ENCODE data around the gene CNTFR.

CNTFR gene

GRCh38 chr9:34588671-34589635 is 571 bp downstream of the CNTFR start:
- no peak for DNase-seq

DNA sequence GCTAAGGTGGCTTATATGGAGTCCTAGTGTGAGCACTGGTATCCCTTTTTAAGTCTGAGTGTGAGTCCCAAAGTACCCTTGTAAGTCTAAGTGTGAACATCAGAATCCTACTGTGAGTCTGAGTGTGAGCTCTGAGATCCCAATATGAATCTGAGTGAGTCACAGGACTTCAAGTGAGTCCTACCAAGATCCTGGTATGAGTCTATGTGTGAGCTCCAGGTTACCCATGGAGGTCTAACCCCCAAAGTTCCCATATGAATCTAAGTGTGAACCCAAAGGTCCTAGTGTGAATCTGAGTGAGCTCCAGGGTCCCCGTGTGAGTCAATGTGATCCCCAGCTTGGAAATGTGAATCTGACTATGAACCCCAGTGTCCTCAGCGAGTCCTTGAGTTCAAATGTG is 2.3 kb downstream of the CNTFR start:
- DNase-seq = no peak

GRCh38 chr9:34585946-34586669 is 3.4 kb downstream of the CNTFR start:
- no peak for DNase-seq

DNA sequence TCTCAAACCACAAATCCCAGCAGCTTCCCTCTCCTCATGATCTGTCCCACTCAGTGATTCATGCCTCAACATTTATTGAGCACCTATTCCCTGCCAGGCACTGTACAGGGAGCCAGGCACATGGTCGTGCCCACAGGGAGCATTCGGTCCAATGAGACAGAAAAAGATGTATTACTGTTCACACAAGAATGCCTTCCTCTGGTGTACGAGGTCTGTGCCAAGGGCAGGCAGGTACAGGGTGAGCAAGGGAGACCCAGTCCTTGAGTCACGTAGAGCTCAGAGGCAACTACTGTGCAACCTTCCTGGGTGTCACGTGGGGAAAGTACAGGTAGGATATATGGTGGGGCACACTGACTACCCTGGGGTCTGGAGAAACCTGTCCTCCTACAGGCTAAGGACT is 4.6 kb downstream of the CNTFR start:
- no peak for DNase-seq

GRCh38 chr9:34582787-34583186 is 6.7 kb downstream of the CNTFR start:
- DNase-seq = no peak

- DNase-seq = no peak
Measured at GRCh38 chr9:34581318-34581717, 8.2 kb downstream of the CNTFR start.

DNA sequence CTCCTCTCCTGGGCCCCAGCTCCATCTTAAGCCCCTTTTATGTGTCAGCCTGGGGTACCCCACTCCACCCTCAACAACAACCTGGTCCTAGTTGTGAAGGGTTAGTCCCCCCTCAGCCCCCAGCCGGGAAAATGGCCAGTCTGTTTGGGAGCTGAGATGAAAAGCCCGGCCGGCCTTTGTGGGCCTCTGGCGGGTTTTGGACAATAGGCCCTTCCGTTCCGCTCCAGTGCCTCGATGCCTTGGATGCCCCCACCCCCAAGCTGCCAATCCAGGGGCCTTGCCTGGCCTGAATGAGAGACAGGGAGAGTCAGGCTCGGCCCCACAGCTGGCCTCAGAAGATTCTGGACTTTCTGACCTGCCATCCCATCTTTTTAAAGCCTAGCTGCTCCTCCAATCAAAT is 9.2 kb downstream of the CNTFR start:
- DNase-seq = no peak

GRCh38 chr9:34579808-34580163 is 9.7 kb downstream of the CNTFR start:
- DNase-seq = no peak

GRCh38 chr9:34579104-34579807 is 10.3 kb downstream of the CNTFR start:
- no peak for DNase-seq

DNA sequence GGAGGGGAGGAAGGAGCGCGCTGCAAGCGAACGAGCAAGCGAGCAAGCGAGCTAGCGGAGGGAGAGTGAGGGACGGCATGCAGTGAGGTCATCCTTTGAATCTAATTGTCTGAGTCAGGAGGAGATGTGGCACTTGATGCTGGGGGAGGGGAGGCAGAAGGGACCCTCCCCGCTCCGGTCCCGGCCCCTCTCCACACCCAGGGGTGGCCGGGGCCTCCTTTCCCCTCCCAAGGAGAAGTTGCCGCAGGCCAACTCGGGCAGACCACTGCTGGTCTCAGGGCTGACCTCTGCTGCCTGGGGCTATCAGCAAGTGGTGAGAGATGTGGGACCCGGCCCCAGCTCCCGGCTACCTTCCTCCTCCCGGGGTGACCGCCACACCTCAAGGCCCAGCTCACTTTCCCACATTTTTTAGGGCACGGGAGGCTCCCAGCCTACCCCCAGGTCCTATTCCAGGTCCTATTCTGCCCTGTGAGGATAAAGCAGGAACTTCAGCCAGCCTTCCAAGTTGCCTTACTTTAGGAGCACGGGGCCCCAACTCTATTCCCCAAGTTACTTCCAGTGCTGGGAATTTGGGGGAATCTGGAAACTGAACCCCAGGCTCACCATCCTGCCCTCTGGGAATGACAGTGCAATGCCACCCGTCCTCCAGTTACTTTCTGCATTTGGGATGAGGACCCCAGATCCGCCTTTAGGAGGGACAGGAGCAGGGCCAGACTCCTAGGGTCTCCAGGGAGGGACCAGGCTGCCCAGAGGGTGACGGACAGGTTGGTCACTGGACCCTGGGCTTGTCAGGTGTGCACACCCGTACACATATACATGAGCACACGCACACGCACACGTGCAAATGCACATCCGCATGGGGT is 11.1 kb downstream of the CNTFR start:
- DNase-seq = no peak

GRCh38 chr9:34577400-34578240 is 11.9 kb downstream of the CNTFR start:
- DNase-seq = no peak

DNA sequence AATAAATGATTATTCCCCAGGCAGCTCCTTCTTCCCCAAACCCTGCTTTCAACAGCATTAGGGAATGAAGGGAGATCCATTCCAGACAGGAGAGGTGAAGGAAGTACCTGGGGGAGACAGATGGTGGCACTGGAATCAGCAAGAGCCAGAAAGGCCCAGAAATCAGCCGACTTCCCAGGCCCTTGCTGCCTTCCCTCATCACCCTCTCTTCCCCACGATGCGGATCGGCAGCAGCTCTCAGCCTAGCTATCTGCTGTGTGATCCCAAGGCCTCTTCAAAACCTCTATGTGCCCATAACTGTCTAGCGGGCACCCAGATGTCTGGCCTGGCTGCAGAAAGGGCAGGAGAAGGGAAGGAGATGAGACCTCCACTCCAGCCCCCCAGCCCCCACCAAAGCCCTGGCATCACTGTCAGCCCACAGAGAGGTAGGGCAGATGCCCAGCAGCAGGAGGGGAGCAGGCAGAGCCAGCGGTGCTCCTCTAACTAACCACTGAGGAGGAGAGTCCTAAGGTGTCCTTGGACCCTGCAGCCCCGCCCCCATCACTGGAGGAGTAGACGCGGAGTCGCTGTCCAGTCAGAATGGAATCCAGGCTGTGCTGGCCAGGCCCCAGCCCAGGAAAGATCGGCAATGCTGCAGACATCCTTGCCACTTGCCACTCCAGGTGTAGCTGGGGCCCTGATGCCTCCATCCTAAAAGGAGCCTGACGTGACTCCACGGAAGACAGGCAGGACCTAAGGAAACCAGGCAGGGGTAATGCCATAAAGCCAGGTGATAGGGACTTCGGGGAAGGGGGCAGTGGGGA is 12.7 kb downstream of the CNTFR start:
- DNase-seq = no peak

DNA sequence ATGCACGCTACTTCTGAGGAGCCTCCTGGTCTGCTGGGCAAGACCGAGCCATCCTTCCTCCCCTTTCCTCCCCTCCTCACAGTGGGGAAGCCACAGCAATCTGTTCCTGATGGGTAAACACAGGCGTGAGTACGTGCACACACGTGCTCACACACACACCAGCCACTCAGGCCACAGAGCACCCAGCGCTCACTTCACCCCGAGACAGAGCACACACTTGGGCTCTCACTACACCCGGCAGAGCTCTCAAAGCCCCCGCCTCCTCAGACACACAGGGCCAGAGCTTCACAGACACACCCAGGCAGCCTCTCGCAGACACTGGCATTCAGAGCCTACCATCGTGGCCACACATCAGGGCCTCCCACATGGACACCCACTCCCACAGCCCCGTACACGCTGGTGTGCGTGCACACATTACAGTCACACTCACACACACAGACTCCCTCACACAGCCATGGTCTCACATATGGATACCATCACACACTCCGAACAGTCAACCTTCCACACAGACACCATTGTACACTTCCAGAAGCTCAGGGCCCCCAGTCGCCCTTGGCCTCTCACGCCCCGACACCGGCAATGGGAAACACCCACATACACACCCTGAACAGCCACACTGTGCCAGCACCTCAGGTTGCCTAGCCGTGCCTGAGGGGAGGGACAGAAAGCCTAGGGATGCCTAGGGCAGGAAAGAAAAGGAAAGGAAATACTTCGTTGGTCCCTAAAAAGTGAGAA is 13.5 kb downstream of the CNTFR start:
- no peak for DNase-seq

DNA sequence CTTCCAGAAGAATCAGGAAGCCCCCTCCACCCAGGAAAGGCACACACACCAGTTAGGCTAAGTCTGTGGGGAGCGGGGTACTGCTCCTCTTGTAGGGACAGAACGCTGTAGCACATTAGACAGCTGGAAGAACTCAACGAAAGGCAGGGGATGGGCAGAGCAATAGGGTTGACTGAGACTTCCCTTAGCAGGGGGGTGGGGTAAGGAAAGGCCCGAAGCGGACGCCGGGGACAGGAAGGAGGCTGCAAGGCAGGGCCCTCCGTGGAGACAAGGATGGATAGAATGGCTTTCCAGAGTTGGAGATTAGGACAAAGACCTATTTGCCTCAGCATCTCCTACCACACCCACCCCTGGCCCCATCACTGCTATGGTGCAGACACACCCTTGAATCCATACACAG is 14.3 kb downstream of the CNTFR start:
- no peak for DNase-seq

DNA sequence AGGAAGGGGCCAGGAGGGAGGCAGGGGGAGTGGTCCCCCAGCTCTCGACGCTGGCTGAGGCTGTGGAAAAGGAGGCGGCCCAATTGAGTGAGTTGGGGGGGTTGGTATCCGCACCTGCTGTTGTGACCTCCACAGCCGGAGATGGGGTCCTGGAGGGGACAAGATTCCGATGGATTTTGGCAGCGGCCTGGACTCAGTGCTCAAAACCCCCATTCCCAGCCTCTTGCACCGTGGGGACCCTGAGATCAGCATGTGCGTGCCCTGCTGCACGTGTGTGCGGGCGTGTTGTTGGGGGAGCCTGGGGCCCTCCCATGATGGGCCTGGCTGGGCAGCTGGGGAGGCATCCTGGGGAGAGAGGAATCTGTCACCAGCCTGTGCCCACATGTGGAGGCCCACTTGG is 15.0 kb downstream of the CNTFR start:
- no peak for DNase-seq

GRCh38 chr9:34573599-34574325 is 15.8 kb downstream of the CNTFR start:
- no peak for DNase-seq

DNA sequence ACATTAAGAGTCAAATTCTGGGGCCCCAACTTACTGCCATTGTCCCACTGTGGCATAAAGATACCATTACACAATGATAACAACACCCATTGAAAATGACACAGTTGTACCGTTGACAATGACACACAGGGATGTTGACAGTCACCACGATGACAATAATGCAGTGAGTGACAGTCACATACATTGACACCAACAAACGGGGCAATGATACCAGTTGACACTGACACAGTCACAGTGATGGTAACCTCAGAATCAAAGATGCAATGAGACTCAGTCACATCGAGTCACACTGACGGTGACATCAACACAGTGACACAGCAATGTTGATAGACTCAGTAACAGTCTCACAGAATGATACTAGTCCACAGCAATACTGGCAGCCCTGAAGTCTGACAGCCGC is 16.9 kb downstream of the CNTFR start:
- DNase-seq = no peak

- peak; percentile 47 for DNase-seq
Measured at GRCh38 chr9:34572092-34572491, 17.4 kb downstream of the CNTFR start.

- peak; percentile 59 for DNase-seq
Measured at GRCh38 chr9:34571481-34571810, 18.1 kb downstream of the CNTFR start.

Measured in RPMI8226 (cell line).